HepG2 (cell line): ENCODE measurements around the gene FKBP10. TPM values are rescaled to one million over a fixed set of nuclear protein-coding genes. Genes with fewer than 3 reads are reported as not detected.

Source experiments
- CCDC6 ChIP-seq: sonication (generic); formaldehyde crosslinking; IDR thresholded peaks from 2 replicates; pipeline ENCODE4 v1.8.1; 2022; ENCODE audit warnings: mild to moderate bottlenecking, missing genetic modification reagents, moderate library complexity
- GZF1 ChIP-seq: sonication (generic); formaldehyde crosslinking; IDR thresholded peaks from 2 replicates; pipeline ENCODE4 v1.5.1; 2020; ENCODE audit warnings: mild to moderate bottlenecking, missing genetic modification reagents
- HNRNPUL1 ChIP-seq: fragments of 200-400 bp; formaldehyde crosslinking; IDR thresholded peaks from 2 replicates; pipeline ENCODE4 v1.6.1; 2017; ENCODE audit warnings: low read depth, mild to moderate bottlenecking, low read length, moderate library complexity
- HOXA9 ChIP-seq: sonication (generic); formaldehyde crosslinking; IDR thresholded peaks from 2 replicates; pipeline ENCODE4 v1.8.1; 2022; ENCODE audit warnings: missing genetic modification reagents, mild to moderate bottlenecking, moderate library complexity, borderline replicate concordance
- SUZ12 ChIP-seq: fragments of 150-350 bp; IDR thresholded peaks from 2 replicates; pipeline ENCODE4 v1.6.1; 2014; ENCODE audit warnings: low read depth, low read length
- ZNF235 ChIP-seq: sonication (generic); formaldehyde crosslinking; IDR thresholded peaks from 2 replicates; pipeline ENCODE4 v1.8.1; 2023; ENCODE audit warnings: mild to moderate bottlenecking, missing genetic modification reagents, borderline replicate concordance
- ZNF367 ChIP-seq: sonication (generic); formaldehyde crosslinking; IDR thresholded peaks from 2 replicates; pipeline ENCODE4 v1.4.0; 2020; ENCODE audit warnings: missing genetic modification reagents, borderline replicate concordance
- ZNF549 ChIP-seq: sonication (generic); formaldehyde crosslinking; IDR thresholded peaks from 2 replicates; pipeline ENCODE4 v1.5.0; 2020; ENCODE audit warnings: missing genetic modification reagents
- ZNF558 ChIP-seq: sonication (generic); formaldehyde crosslinking; IDR thresholded peaks from 2 replicates; pipeline ENCODE4 v1.9.0; 2022; ENCODE audit warnings: mild to moderate bottlenecking, missing genetic modification reagents, borderline replicate concordance
- ZNF569 ChIP-seq: sonication (generic); formaldehyde crosslinking; IDR thresholded peaks from 2 replicates; pipeline ENCODE4 v1.5.0; 2020; ENCODE audit warnings: mild to moderate bottlenecking, missing genetic modification reagents, moderate library complexity, borderline replicate concordance
- ZNF83 ChIP-seq: sonication (generic); formaldehyde crosslinking; IDR thresholded peaks from 2 replicates; pipeline ENCODE4 v1.4.0; 2020; ENCODE audit warnings: missing genetic modification reagents, mild to moderate bottlenecking, borderline replicate concordance
- polyA plus RNA-seq, 8 experiments: library from polyadenylated mRNA; depleted of rRNA in 3 of 8; stranded (reverse) in 7 of 8; unstranded in 1 of 8; fragments of >200 nt; fragmentation: Illumina TruSeq in 4 of 8; extraction: Trizol in 4 of 8; gene quantifications; 2 replicates each; pipeline versions ENCODE4 v1.2.1 to v1.2.3, GENCODE V29; 2011 to 2016; ENCODE audit warnings: low read depth in 4 of 8, missing spikeins in 1 of 8, mixed read lengths in 1 of 8; ENCODE audit not compliant: insufficient read depth in 1 of 8
- total RNA-seq, 5 experiments: library from RNA; depleted of rRNA; stranded (reverse); fragments of >200 nt; fragmentation: Illumina TruSeq; extraction: Trizol; gene quantifications; 2 replicates each; pipeline ENCODE4 v1.2.3, GENCODE V29; 2016; ENCODE audit warnings: low read depth in 1 of 5
- TF ChIP-seq, protein P1 (sequence below): sonication (generic); formaldehyde crosslinking; IDR thresholded peaks from 2 replicates; pipeline ENCODE4 v1.9.0; 2021; ENCODE audit warnings: mild to moderate bottlenecking, missing genetic modification reagents
- TF ChIP-seq, protein P2 (sequence below): IDR thresholded peaks from 2 replicates; pipeline ENCODE4 v1.6.1; 2016
- TF ChIP-seq, protein P3 (sequence below): sonication (generic); formaldehyde crosslinking; IDR thresholded peaks from 2 replicates; pipeline ENCODE4 v1.9.0; 2022; ENCODE audit warnings: missing genetic modification reagents, mild to moderate bottlenecking, borderline replicate concordance

Gene FKBP10
- total and polyA plus RNA-seq, 2 of the 13 experiments (the other 11 are each of a cell fraction or from before 2014, with no cell fraction given): 149 to 573 TPM

DNA sequence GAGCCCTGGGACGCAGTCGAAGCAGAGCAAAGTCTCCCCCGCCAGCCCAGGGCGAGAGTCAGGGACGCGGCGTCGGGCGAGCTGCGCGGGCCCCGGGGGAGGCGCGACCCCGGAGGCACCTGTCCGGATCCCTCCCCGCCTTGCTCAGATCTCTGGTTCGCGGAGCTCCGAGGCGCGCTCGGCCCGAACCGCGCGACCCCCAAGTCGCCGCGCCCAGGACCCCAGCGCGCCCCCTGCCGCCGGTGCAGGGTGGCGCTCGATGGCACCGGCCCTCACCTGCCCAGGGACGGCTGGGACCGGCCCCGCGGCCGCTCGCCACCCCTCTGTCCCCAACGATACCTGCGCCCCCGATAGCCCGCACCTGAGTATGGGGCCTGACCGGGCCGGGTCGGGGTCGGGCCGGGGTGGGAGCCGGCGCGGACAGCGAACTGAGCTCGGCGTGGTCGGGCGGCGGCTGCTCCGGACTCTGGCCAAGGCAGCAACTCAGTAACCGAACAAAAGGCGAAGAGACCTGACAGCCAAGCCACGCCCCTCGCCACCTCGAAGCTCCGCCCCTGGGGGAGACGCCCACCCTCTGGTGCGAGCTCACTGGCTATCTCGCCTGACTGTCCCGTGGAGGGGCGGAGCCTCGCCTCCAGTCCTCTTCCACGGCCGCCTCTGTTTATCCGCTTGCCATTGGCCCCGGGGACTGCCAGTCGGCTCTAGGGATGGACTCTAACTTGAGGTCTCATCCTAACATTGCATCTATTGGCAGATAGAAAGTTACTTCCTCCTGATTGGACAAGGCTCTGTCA, 26.4 kb upstream of the FKBP10 start, which contains the start of gene JUP (continued):
- TF ChIP-seq ZNF569 (no peak), ZNF83 (CRISPR knock-in tag) (no peak), SUZ12 (no peak), ZNF558 (no peak; the same call in 1 of the 2 replicates), GZF1 (peak; percentile 73; the same call in 1 of the 2 replicates), CCDC6 (CRISPR knock-in tag) (no peak; the same call in 1 of the 2 replicates), HNRNPUL1 (no peak), HOXA9 (CRISPR knock-in tag) (no peak), ZNF235 (CRISPR knock-in tag) (peak; percentile 87), ZNF367 (CRISPR knock-in tag) (no peak), ZNF549 (CRISPR knock-in tag) (peak; percentile 72)
- TF ChIP-seq, protein P1, sequence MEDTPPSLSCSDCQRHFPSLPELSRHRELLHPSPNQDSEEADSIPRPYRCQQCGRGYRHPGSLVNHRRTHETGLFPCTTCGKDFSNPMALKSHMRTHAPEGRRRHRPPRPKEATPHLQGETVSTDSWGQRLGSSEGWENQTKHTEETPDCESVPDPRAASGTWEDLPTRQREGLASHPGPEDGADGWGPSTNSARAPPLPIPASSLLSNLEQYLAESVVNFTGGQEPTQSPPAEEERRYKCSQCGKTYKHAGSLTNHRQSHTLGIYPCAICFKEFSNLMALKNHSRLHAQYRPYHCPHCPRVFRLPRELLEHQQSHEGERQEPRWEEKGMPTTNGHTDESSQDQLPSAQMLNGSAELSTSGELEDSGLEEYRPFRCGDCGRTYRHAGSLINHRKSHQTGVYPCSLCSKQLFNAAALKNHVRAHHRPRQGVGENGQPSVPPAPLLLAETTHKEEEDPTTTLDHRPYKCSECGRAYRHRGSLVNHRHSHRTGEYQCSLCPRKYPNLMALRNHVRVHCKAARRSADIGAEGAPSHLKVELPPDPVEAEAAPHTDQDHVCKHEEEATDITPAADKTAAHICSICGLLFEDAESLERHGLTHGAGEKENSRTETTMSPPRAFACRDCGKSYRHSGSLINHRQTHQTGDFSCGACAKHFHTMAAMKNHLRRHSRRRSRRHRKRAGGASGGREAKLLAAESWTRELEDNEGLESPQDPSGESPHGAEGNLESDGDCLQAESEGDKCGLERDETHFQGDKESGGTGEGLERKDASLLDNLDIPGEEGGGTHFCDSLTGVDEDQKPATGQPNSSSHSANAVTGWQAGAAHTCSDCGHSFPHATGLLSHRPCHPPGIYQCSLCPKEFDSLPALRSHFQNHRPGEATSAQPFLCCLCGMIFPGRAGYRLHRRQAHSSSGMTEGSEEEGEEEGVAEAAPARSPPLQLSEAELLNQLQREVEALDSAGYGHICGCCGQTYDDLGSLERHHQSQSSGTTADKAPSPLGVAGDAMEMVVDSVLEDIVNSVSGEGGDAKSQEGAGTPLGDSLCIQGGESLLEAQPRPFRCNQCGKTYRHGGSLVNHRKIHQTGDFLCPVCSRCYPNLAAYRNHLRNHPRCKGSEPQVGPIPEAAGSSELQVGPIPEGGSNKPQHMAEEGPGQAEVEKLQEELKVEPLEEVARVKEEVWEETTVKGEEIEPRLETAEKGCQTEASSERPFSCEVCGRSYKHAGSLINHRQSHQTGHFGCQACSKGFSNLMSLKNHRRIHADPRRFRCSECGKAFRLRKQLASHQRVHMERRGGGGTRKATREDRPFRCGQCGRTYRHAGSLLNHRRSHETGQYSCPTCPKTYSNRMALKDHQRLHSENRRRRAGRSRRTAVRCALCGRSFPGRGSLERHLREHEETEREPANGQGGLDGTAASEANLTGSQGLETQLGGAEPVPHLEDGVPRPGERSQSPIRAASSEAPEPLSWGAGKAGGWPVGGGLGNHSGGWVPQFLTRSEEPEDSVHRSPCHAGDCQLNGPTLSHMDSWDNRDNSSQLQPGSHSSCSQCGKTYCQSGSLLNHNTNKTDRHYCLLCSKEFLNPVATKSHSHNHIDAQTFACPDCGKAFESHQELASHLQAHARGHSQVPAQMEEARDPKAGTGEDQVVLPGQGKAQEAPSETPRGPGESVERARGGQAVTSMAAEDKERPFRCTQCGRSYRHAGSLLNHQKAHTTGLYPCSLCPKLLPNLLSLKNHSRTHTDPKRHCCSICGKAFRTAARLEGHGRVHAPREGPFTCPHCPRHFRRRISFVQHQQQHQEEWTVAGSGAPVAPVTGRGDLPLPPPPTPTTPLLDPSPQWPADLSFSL: no peak
- TF ChIP-seq, protein P2, sequence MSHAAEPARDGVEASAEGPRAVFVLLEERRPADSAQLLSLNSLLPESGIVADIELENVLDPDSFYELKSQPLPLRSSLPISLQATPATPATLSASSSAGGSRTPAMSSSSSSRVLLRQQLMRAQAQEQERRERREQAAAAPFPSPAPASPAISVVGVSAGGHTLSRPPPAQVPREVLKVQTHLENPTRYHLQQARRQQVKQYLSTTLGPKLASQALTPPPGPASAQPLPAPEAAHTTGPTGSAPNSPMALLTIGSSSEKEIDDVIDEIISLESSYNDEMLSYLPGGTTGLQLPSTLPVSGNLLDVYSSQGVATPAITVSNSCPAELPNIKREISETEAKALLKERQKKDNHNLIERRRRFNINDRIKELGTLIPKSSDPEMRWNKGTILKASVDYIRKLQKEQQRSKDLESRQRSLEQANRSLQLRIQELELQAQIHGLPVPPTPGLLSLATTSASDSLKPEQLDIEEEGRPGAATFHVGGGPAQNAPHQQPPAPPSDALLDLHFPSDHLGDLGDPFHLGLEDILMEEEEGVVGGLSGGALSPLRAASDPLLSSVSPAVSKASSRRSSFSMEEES (CRISPR knock-in tag): no peak
- TF ChIP-seq, protein P3, sequence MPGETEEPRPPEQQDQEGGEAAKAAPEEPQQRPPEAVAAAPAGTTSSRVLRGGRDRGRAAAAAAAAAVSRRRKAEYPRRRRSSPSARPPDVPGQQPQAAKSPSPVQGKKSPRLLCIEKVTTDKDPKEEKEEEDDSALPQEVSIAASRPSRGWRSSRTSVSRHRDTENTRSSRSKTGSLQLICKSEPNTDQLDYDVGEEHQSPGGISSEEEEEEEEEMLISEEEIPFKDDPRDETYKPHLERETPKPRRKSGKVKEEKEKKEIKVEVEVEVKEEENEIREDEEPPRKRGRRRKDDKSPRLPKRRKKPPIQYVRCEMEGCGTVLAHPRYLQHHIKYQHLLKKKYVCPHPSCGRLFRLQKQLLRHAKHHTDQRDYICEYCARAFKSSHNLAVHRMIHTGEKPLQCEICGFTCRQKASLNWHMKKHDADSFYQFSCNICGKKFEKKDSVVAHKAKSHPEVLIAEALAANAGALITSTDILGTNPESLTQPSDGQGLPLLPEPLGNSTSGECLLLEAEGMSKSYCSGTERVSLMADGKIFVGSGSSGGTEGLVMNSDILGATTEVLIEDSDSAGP: peak; percentile 70; the same call in 1 of the 2 replicates
